Right forelimb (tissue), 1 donor: ENCODE measurements around the gene SLC1A7.

ENCODE experiments used
- DNase-seq: peaks from one replicate; pipeline ENCODE4 v3.0.0-alpha.2; 2018

The SLC1A7 gene

DNA sequence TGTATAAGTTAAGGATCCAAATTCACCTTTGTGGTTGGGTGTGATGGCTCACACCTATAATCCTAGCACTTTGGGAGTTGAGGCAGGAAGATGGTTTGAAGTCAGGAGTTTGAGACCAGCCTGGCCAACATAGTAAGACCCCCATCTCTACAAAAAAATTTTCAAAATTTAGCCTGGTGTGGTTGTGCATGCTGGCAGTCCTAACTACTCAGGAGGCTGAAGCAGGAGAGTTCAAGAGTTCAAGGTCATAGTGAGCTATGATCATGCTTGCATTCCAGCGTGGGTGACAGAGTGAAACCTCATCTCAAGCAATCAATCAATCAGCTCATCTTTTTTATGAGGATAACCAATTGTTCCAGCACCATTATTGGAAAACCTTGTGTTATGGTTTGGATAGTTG lies 16.5 kb upstream of the SLC1A7 start:
- no peak for DNase-seq

DNA sequence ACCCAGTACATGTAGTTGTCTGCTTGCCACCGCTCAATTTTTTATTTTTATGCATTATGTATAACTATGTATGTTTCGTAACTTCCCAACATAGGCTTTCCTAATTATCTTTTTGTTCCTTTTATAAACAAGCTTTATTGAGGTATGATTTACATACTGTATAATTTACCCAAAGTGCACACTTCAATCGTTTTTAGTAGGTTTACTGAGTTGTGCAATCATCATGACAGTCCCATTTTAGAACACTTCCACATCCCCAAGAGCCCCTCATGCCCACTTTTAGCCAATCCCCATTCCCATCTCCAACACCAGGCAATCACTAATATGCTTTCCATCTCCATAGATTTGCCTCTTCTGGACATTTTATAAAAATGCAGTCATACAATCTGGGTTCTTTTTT lies 14.3 kb upstream of the SLC1A7 start:
- no peak for DNase-seq

DNA sequence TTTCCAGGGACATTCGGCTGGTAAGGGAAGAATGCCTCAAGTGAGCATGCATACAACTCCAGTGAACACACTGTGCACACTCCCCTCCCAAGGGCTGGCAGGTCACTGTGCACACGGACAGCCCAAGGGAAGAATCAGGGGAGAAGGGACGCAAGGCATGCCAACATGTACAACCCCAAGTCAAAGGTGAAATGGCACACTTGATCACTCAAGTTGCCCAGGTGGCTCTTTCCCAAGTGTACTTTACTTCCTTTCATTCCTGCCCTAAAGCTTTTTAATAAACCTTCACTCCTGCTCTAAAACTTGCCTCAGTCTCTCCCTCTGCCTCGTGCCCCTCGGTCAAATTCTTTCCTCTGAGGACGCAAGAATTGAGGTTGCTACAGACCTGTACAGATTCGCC lies 13.5 kb upstream of the SLC1A7 start:
- DNase-seq = no peak

DNA sequence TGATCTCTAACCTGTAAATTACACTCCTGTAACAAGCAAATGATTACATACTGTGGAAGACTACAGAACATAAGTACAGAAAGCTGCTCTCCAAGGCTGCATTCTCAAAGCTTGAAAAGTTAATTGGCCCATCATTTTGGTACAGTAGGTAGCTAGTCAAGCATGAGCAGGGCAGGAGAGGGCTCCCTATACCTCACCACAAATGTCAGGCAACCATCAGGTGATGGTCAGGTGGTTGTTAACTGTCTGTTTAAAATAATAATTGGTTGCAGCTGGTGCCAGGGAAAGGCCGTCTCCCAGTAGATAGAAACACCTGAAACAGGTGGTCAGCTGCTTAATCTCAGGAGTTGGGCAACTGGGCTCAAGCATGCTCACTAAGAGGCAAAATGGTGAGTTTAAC lies 13.1 kb upstream of the SLC1A7 start:
- no peak for DNase-seq

DNA sequence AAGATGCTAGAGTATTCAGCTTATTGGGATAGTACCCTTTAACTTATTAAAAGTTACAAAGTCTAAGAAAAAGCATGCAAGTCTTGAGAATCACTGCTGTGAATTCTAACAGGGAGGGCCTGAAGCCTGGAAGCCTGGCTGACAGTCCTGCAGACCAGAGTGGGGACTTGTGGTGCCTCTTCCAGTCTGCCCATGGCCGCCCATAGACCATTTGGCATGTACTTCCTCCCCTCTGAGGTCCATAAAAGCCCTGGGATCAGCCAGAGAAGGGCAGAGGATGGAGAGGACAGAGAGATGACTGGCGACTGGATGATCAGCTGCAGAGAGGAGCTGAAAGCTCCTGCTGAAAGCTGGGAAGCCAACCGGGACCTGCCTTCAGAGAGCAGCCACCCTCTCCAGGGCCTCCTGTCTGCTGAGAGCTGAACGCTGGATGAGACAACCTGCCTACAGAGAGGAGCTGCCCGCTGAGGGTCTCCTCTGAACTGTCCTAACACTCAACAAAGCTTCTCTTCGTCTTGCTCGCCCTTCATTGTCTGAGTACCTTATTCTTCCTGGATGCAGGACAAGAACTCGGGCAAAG lies 12.5 kb upstream of the SLC1A7 start:
- no peak for DNase-seq

DNA sequence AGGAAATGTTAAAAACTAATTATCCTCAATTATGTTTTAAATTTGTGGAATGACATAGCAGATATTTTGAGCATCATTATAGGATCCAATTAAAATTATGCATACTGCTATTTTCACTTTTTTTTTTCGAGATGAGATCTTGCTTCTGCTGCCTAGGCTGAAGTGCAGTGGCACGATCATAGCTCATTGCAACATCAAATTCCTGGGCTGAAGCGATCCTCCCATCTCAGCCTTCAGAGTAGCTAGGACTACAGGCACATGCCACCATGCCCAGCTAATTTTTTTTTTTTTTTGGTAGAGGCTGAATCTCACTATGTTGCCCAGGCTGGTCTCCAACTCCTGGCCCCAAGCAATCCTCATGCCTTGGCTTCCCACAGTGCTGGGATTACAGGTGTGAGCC lies 11.3 kb upstream of the SLC1A7 start:
- no peak for DNase-seq

DNA sequence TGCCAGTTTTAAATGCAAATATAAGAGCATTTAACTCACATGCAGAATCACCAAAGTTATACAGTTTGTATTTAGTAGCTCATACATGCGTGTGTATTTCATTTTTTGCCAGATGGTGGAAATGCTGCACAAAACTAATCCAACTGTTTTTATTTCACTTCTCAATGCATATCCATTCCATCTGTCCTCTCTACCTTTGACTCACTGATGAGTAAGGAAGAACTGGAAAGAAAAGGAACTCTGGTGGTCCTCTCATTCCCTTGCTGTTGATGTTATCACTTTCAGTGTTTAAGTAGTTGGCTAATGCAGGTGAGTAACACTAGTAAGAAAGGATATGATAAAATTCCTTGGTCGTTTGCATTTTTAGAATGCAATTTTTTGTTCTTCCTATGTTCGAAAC lies 5.7 kb upstream of the SLC1A7 start:
- DNase-seq = no peak

DNA sequence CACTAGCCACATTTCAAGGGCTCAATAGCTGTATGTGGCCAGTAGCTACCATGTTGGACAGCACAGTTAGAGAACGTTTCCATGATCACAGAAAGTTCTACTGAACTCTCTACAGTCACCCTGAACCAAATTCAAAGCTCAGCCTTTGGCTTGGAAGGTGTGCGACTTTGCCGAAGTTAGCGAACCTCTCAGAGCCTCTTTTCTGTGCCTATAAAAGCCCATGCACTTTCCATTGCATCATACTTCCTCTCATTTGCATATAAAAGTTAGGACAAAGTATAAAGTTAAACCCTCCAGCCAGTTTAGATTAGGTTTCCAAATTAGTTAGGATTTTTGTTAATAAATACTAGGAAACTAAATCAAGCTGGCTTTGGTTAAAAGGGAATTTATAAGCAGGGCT lies 4.7 kb upstream of the SLC1A7 start:
- no peak for DNase-seq

DNA sequence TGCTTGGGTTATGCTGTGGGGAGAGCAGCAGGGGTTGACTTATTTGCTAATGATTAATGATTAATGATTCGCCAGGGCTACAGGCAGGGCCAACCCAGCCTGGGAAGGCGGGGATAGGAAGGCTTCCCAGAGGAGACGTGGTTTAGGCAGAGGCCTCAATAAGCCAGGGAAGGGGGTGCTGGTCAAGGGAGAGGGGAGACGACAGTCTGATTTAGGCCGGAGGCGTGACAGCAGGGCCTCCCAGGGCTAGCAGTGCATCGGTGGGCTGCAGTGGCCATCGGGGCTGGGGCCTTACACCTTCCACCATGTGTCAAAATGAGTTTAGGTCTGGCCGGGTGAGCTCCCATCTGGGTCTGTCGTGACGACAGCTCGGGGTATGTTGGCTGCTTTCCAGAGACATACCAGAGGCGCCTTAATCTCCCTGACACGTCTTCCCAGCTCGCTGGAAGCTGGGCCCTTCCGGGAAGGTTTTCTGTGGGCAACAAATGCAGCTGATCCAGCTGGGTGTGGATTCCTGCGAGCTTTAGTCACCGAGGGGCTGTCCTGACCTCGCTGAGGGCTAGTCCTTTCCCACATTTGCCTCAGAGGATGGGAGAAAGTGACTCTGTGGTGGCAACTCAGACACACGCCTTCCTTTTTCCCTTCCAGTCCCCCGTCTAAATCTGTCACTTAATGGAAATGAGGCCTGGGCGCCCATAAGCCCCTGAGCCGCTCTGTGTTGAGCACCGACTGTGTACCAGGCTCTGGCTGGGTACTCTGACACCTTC lies 3.7 kb upstream of the SLC1A7 start:
- peak; percentile 69 for DNase-seq

DNA sequence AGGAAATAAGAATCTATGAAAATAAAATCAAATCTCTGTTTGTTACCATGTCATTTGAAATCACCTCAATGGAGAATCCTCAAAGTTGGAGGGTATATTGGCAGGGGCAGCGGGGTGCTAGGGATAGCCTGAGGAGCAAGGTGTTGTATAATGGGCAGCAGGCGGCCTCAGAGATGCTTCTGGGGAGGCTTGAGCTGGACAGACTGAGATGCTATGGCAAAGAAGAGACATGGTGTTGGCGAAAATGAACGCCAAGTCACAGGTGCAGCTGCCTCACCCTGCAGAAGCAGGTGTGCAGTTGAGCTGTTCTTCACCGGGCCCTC lies 3.1 kb upstream of the SLC1A7 start:
- DNase-seq = no peak

DNA sequence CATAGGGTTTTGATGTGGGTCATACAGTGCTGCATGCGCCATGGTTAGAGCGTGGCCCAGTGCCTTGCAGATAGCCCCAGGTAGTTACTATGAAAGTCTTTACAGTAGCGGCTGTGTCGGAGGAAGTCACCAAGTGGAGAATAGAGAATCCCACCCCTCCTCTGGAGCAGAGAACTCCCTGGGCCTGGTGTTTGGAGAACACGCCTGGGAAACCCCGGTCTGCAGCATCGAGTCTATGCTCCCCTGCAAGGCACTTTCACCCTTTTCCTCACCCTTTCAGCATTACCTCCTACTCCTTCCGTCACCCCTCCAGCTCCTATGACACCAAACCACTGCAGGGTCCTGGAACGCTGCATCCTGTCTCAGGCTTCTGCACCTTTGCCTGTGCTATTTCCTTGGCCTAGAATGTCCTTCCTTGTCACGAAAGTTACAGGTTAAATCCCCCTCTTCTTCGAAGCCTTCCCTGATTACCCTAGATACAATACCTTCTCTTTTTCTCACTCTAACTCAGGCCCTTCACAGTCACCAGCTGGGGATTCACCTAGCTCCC lies 2.7 kb upstream of the SLC1A7 start:
- DNase-seq = no peak

DNA sequence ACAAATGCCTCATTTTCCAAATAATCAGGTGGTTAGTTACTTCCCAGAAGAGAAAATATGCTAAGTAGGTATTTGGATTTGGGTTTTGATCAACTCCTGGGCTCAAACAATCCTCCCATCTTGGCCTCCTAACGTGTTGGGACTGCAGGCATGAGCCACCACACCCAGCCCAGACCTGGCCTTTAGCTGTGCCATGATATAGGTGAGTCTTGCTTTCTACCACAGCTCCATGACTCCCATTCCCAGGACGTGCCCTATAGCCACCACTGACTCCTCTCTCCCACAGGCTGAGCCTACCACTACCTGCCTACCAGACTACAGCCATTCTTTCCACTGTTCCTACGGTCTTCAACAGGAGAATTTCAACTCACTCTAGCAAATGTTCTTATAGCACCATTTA lies 1.8 kb upstream of the SLC1A7 start:
- DNase-seq = no peak

DNA sequence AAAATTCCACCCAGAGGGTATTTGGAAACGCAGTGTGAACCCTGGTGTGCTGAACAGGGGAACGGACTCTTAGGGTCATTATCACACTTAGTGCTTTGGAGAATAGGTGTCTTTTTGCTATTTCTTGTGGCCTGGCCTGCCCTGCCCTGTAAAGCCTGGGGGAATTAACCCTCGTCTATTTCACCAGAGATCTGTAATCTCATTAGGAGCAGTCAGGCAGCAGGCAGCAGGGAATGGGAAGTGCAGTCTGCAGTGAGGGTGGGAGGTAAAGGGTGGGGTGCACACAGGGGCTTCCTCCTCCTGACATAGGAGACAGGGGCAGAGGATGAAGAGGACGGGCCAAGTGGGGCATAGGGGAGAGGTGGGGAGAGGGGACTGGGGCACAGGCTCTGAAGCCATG lies 1.1 kb upstream of the SLC1A7 start:
- no peak for DNase-seq

DNA sequence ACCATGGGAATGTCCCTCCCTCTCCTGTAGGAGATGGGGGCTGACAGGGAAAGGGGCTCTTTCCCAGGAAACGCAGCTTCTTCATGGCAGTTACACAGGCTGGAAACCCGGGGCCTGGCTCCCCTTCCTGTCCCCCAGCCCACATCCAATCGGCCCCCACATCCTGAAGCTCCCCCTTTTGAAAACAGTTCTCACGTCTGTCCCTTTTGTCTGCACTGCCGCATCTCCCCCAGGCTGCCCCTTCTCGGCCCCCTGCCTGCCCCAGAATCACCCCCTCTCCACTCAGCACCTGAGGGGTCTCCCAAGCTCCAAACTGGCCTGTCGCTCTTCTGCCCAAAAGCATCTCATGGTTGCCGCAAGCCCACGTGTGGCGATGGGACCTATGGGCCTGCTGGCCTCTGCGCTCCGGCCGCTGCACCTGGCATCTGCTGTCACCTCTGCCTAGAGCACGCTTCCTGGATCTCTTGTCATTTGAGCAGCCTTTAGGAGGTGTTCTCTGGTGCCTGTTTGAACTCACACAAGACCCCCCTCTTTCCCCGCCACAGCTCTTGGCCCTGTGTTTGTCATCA lies 867 bp downstream of the SLC1A7 start:
- no peak for DNase-seq

DNA sequence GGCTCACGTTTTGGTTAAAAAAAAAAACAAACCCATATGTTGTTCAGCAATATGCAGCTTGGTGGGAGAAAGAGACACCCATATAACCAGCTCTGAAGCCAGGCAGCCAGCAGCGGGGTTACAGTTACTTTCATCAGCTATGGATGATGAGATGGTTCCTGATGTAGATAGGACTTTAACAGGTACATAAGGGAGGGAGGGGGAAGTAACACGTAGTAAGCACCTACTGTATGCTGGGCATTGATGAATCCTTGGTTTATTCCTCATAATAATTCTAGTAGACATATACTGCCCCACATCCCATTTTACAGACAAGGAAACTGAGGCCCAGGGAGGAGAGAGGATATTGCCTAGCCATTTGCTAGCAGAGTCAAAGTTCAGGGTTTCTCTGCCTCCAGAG lies 2.0 kb downstream of the SLC1A7 start:
- no peak for DNase-seq

DNA sequence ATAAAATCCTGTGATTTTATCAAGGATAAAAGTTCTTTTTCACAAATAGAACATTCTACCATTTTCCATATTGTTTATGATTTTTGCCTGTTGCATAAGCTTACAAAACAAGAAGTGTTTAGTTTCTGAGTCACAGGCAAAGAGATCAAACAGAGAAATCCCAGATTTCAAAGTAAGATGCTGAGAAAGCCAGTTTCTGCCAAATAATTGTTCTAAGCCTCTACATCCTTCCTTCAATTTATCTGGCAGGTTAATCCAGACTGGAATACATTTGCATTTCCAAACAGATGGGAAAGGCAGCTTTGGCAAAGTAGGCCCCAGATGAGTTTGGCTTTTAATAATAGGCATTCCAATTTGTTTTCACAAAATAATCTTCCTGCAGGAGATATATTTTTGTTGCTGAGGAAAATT lies 2.5 kb downstream of the SLC1A7 start:
- DNase-seq = no peak

DNA sequence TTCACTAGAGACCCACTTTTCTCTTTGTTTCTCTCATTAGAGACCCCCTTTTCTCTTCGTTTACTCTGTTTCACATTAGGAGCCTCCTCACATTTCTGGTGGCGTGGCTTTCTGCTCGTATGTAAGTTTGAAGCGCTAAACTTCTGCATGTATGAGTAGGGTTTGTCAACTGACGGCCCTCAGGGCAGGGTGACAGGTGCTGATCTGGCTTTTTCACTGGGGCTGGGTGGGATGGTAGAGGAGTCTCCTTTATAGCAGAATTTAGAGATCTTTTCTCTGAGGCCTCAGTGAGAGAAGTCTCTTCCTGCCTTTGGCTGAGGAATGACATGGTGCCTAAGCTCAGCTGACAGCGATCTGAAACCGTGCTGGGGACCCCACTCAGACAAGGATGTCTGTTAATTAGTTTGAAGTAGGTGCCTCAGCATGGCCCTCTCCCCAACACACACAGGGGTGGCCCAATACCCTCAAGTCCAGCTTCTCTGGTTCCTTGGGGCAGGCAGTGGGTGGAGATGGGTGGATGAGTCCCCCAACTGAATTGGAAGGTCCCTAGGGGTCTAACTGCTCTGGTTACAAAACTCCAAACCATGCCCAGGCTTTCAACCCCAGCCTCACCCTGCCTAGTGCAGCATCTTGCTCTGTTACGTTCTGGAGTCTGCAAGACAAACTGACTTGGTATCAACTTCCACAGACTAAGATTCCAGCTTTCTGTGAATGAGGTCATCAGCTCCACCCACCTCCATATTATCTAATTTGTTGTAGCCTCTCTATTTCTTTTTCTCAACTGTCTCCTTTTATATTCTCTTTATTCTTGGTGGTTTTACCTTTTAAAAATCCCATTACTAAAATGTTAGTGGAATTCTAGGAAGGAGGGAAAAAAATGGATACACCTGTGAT lies 3.2 kb downstream of the SLC1A7 start:
- DNase-seq = no peak

DNA sequence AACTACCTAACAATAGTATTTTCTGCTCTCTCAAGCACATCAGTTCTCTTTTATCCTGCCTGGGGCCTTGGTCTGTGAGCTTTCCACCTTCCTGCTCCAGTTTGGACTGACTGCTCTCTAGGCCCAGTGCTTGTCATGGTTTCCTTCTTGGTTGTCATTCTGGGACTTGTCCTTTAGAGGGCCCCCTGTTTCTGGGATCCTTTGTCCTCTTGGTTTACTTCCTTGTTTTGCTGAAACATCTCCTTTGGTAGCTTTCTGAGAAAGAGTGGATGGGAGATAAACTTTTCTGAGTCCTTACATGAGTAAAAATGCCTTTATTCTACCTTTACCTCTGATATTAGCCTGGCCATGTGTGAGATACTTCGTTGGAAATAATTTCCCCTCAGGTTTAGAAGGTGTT lies 4.7 kb downstream of the SLC1A7 start:
- DNase-seq = no peak

DNA sequence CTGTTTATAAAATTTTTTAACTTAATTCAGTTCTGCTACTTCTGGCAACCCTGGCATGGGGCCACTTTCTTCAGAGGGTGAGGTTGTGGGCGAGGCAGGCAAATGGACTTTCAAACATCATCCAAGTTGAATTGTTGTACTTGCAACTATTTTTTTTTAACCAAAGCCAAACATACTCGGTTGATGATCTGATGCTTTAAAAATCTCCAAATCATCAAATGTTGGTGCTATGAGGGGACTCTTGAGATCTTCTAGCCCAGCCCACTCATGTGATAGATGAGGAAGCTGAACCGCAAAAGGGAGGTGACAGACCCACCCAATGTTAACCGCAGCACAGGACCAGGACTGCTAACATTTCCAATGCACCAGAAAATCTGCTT lies 6.7 kb downstream of the SLC1A7 start:
- DNase-seq = no peak

DNA sequence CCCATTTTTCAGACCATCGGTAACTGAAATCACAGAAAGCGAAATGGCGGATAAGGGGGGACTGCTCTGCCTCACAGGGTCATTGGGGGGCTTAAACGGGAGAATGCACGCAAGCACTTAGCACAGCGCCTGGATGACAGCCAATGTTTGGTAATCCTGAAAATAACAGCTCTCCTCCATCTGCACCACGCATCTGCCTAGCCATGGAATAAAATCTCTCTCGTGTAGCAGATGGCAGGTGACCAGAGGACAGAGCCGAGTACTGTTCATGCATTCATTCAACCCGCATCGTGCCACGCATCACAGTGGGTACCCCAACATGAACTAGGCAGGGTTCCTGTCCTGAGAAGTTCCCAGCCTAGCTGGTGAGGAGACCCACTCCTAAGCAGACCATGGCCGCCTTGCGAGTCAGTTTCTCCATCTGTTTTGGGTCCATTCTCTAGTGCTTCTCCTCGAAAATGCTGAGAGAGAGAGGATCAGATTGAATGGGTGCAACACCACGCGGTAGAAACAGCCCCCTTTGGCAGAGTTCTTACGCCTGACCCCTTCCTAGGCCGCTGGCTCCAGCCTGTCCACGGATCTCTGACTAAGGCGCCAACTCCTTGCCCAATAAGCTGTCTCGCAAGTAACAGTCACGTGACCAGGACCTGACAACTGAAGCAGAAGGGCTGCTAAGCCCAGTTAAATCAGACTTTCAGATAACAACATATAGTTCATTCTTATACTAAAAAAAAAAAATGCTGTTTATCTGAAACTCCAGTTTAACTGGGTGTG lies 7.3 kb downstream of the SLC1A7 start:
- peak; percentile 34 for DNase-seq

DNA sequence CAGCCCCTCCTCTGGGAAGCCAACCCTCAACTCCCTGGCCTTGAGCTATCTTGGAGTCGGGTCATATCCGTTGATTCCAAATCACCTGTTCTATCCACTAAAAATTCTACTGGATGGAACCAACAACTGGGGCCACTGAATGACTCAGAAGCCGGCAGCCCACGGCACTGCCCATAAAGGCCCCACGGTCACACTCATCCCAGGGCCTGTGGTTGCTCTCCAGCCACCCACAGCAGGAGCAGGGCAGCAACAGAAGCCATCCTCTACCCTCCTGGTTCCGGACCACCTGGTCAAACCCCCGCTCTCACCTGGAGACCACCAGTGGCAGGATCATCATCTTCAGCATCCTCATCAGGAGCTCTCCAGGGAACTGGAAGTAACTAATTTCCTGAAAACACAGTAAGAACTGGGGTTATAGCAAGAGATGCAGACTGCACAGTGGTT lies 8.4 kb downstream of the SLC1A7 start:
- peak; percentile 32 for DNase-seq

DNA sequence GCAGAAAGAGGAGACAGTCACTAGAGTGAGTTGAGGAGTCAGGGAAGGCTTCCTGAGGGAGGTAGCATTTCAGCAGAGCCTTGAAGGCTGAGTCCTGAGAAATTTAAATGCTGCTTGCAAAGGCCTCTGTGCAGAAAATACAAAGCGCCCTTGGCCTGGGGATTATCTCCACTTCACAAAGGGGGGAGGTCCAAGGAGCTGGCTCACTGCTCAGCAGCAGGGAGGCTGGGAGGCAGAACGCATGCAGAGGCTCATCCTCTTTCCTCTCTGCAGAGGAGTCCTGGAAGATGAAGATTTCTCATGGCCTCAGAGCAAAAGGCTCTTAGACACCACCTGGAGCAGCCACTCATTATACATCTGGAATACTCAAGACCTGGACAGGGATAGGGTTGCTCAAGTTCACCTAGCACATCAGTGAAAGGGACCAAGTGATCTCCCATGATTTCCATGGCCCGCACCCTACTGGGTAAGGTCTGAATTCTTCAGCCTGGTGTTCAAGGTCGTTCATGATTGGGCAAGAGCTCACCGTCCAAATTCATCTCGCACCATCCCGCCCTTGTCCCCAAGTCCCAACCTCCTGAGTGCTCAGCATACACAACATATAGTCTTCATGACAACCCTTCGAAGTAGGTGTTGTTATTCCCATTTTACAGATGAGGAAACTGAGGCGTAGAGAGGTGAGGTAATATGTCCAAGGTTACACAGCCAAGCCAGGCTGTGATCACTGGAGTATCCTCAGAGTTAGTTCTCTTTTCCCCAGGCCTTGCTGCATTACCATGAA lies 9.0 kb downstream of the SLC1A7 start:
- peak; percentile 15 for DNase-seq
